NCI-H69 (cell line): ENCODE results near the gene CLCN3.
"Not testable (repeated sequence)": the region's sequence is repeated elsewhere in the genome, so short reads cannot be mapped to it uniquely, and the experiment has no call there.

Experiments used
- DNase-seq: peaks from one replicate; lab custom pipeline; 2025; lab: John Stamatoyannopoulos, UW

CLCN3 gene

GRCh38 chr4:169619958-169620879 lies at the start of gene CLCN3:
TSS of gene CLCN3 (plus strand) at chr4:169620578. CDS start at chr4:169635929, 15,351 bp downstream.
- DNase-seq: peak; percentile 97

DNA sequence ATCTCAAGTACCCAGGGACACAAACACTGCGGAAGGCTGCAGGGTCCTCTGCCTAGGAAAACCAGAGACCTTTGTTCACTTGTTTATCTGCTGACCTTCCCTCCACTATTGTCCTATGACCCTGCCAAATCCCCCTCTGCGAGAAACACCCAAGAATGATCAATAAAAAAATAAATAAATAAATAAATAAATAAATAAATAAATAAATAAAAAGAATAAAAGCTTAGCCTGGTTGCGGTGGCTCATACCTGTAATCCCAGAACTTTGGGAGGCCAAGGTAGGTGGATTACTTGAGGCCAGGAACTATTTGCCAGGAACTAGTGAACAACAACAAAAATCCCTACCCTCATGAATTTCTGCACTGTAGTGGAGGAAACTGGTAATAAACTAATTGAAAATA lies 49.4 kb upstream of the CLCN3 start:
- DNase-seq: not testable (repeated sequence)

DNA sequence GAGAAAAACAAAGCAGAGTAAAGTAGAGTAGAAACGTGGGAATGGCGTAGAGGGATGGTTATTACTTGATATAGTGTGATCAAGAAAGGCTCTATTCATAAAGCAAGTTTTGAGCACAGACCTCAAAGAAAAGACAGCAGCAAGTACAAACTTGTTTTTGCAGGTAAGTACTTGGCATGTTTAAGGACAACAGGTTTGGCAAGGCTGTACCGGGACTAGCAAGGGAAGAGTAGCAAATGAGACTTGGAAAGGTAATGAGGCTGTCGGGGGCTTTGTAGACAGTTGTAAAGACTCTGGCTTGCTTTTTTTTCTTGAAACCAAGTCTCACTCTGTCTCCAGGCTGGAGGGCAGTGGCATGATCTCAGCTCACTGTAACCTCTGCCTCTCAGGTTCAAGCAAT lies 48.9 kb upstream of the CLCN3 start:
- DNase-seq: no peak

GRCh38 chr4:169573889-169574288 lies 46.5 kb upstream of the CLCN3 start:
- DNase-seq: no peak

DNA sequence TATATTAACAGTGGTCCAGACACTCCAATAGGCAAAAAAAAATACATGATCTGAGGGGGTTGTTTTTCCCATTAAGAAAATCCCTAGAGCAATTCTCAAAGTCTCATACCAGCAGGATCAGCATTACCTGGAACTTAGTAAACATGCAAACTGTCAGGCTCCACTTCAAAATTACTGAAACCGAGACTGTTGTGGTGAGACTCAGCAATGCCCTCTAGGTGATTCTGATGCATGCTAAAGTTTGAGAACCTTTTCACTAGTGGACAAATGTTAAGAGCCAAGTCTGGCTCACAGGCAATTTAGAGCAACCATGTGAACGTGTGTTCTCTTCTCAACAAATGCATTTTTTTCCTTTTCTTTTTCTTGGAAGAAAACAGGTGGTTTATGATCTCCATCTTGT lies 38.2 kb upstream of the CLCN3 start:
- no peak for DNase-seq

DNA sequence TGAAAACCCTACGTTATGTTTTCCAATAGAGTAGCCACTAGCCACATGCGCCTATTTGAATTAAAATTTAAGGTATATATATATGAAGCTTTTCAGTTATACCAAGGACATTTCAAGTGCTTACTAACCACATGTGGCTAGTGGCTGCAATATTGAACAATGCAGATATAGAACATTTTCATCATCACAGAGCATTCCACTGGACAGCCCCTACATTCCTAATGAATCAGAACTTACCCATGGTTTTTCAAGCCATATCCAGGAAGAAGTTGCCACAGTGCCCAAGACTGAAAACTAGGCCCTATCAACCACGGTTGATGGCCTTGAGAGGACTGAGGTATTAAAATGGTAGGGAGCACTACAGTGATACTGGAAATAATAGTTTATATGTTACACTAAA lies 37.7 kb upstream of the CLCN3 start:
- DNase-seq: no peak

DNA sequence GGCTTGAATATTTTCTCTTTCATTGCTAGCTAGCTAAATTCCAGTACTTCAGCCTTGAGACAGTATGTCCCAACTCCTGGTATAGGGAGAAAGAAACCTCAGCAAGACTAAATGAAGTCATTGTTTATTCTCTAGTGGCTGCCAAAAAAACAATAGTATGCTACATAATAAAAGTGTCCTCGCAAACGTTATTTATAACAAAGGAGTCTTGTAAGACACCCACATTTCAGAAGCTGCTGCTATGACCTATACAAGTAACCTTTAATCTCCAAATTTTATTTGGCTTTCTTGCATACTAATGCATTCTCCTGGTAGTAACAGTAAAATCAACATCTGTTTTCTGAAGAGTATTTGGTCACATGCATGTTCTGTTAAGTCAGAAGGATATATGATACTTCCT lies 36.8 kb upstream of the CLCN3 start:
- no peak for DNase-seq

DNA sequence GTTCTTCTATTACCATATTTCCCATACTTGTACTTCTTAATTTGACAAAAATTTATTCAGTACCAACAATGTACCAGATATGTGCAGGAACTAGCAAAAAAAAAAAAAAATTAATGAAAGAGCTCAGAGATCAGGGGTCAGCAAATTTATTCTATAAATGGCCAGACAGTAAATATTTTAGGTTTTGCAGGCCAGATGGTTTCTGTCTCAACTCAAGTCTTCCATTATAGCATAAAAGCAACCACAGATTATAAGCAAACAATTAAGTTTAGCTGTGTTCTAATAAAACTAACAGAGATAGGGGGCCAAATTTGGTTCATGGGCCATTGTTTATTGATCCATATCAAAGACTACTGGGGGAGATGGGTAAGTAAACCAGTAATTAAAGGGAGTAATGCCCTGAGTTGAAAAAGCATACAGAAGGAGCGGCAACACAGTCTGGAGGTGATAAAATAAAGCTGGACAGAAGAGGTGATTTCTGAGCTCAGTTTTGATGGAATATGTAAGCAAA lies 27.3 kb upstream of the CLCN3 start:
- DNase-seq: peak; percentile 55

DNA sequence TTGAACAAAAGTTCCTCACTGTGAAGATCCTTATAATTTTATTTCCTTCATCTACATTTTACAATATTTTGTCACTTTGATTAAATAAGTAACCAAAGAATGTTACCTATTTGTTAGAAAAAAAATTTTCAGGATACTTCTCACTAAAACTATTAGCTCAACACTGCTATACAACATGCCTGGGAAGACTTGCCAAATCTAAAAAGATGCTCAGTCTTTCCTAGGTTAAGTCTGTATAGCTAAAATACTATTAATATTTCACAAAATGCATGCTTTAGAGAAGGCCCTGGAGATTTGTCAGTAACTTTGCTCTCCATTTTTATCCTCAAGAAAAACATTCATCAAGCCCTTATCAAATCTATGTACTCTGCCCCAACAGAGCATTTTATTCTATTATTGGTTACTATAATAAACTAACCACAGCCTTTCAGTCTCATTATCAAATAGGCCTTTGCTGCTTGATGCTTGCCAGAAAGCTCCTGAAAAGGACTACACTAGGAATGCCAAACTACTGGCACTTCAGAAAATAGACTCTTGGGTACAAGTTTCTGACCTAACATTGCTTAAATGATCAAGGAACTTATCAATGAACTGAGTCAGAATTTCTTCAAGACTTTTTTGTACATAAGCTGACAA lies 25.7 kb upstream of the CLCN3 start:
- DNase-seq: no peak

DNA sequence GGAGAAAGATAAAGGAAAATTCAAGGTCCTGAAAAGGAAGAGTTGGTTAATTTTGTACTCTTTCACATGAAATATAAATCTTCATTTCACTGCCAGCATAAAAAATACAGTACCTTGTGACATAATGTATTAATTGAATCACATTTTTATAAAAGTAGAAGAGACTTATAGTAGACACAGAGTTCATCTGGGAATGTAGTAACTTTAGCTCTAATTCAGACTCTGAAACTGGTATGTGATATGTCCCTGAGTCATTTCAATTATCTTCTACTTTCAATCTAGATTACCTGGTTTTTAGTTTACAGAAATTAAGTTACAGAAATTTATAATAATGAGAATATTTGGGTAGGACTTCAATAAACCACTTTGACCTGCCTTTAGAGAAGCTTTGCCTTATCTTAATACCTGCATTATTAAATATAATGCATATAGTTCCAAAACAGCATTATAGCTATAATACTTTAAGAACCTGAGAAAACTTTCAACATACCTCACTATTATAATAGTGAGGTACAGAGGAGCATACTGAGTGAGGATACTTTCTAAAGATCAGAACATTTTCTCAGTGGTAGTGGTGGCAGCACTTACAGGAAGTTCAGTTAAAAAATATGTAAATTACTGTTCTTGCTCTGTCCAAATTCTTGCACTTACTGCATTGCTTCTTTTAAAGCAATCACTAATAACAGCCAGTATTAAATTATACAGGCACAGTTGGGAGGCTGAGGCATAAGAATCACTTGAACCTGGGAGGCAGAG lies 19.2 kb upstream of the CLCN3 start:
- no peak for DNase-seq

GRCh38 chr4:169603312-169603711 lies 17.1 kb upstream of the CLCN3 start:
- no peak for DNase-seq

DNA sequence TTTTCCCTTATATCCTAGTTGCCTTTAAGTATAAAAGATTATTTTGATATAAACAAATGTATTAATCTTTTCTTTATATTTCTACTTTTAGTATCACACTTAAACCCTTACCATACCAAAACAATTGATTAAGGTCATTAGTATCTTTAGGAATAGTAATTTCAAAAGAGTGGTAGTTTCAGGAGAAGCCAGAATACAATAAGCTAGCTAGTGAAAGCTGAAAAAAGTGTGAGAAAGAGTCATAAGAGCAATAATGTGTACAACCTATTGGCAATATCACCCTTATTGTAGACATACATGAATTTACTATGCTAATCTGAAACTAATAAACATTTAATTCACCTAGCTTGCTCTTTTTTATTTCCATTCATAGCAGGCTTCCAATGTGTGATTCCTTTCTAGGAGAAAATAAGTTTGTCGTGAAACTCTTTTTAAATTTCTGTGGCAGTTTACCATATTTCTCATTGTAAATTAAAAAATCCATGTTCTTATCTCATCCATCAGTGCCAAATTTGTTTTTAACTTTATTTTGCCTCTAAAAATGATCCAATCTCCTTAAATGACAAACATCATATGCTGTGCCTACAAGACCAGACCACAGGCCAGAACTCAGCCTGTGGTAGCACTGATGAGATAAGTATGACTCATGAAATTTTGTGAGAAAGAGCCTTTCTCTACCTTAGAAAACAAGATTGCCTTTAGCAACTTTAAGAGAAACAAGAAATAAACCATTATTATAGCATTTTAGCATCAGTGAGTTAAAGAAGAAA lies 16.1 kb upstream of the CLCN3 start:
- DNase-seq: no peak

DNA sequence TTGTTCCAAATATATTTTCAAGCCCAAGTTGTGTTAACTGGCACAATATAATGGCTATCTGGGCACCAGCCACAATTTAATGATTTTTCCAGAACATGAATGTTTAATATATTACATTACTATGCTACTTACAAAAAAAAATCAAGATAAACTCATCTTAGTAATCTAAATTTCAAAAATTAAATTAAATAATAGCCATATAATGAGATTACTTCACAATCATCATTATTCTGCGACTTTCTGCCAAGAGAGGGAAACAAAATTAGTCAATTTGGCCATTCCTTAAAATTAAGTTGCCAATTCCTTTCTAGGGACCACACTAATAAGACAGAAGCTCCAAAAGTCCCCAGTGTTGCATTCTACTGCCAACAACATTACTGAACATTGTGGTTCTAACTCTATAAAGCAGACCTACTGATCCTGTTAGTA lies 15.5 kb upstream of the CLCN3 start:
- no peak for DNase-seq

DNA sequence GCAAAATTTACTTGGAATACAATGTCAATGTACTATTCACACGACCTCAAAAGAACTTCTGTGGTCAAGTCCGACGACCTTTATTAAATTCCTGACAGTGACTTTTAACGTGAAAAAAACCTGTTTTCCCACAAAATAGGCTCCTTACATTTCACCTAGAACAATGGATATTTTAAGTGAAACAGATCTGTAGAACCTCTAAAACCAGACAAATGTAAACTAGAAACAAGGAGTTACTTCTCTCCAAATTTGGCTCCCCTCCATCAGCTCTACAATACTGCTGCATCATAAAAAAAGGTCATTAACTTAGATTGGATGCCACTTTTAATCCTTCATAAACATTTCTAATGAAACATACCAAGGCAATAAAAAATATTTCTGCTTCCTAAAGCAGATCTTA lies 9.2 kb upstream of the CLCN3 start:
- no peak for DNase-seq

DNA sequence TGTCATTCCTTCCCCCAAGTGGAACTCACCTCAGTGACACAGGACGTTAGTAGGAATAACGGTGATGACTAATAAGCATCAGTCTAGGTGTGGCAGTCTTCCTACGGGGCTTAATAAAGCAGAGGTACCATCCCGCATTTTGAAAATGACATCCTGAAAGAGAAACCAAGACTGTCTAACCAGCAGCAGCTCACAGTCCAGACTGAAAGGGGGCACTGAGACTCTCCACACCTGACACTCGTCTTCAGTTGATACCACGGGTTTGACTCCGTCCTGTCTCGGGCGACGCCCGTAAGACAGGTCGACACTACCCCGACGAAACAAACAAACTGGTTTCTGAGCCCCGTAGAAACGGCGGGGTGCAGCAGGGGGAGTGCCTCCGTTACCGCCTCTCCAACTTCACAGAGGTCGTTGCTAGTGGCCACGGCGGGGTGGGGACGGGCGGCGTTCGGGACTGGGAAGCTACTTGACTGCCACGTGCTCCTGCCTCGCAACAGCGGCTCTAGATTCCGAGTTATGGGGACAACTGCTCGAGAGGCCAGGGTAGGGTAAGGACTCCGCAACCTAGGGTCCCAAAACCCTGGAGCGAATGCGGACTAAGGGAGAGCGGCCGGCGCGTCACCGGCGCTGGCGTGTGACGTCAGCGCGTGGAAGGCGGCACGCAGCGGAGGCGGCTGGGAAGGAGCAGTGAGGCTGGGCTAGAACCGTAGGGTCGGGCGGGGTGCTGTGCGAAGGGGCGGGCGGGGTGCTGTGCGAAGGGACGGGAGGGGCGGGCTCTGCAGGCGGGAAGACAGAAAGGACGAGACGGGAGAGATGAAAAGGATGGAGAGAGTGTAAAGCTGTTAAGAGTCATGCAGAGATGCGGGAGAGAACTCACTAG lies 8.1 kb upstream of the CLCN3 start, which contains the start of gene NEK1:
Gene NEK1 (minus strand): TSS at position 593 of the 880 bp plus-strand sequence. CDS start 9,953 bp downstream, outside the sequence.
- DNase-seq: peak; percentile 91

- peak; percentile 75 for DNase-seq
Measured at GRCh38 chr4:169612871-169613859, 7.2 kb upstream of the CLCN3 start.

GRCh38 chr4:169615467-169616106 lies 4.8 kb upstream of the CLCN3 start:
- DNase-seq: no peak

GRCh38 chr4:169616846-169617245 lies 3.5 kb upstream of the CLCN3 start:
- DNase-seq: no peak

DNA sequence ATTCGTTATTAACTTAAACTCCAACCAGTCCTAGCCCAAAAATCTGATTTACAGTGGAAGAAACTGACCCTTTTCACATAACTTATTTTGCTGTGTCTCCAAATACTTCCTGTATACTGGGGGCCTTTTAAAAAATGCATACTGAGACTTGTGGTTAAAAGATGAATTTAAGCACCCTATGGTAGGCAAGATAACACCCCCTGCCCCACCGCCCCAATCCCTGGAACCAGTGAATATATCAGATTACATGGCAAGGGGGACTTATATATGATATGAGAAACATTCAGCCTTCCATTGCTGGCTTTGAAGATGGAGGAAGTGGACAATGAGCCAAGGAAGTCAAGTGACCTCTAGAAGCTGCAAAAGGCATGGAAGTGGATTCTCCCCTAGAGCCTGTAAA lies 3.1 kb upstream of the CLCN3 start:
- no peak for DNase-seq
